Liver (tissue), 9 donors: ENCODE results near the gene TSR1. TPM values are rescaled to one million over a fixed set of nuclear protein-coding genes. Genes with fewer than 3 reads are reported as not detected.

ENCODE experiments used
- DNase-seq: peaks from one replicate; pipeline ENCODE4 v3.0.0-alpha.2; 2017; ENCODE audit warnings: low spot score
- H3K27ac ChIP-seq, 2 donors: one replicate each; pipeline ENCODE4 v1.7.0; 2013; ENCODE audit warnings: inconsistent platforms in 2 of 2, low read length in 2 of 2, control low read depth in 1 of 2, low read depth in 1 of 2, mild to moderate bottlenecking in 1 of 2
- H3K27me3 ChIP-seq, 4 donors: one replicate each; pipeline versions ENCODE4 v1.6.1 to v1.7.0; 2013; ENCODE audit warnings: low read length in 3 of 4, inconsistent platforms in 1 of 4, mild to moderate bottlenecking in 1 of 4, moderate library complexity in 1 of 4; ENCODE audit not compliant: control insufficient read depth in 4 of 4, insufficient read depth in 4 of 4
- H3K36me3 ChIP-seq, 4 donors: one replicate each; pipeline versions ENCODE4 v1.6.1 to v1.7.0; 2013; ENCODE audit warnings: low read length in 3 of 4, mild to moderate bottlenecking in 3 of 4, low read depth in 1 of 4, moderate library complexity in 1 of 4; ENCODE audit not compliant: control insufficient read depth in 4 of 4, insufficient read depth in 3 of 4
- H3K4me1 ChIP-seq, 4 donors: one replicate each; pipeline versions ENCODE4 v1.6.1 to v1.7.0; 2013; ENCODE audit warnings: low read length in 3 of 4, mild to moderate bottlenecking in 3 of 4, moderate library complexity in 1 of 4; ENCODE audit not compliant: control insufficient read depth in 4 of 4, insufficient read depth in 4 of 4
- H3K4me3 ChIP-seq, 3 donors: one replicate each; pipeline versions ENCODE4 v1.6.1 to v1.7.0; 2013; ENCODE audit warnings: low read length in 3 of 3, control low read depth in 1 of 3, low read depth in 1 of 3, mild to moderate bottlenecking in 1 of 3
- H3K9ac ChIP-seq, 2 donors: one replicate each; pipeline ENCODE4 v1.7.0; 2013; ENCODE audit warnings: low read length in 2 of 2, mild to moderate bottlenecking in 2 of 2, moderate library complexity in 2 of 2, control low read depth in 1 of 2, low read depth in 1 of 2
- H3K9me3 ChIP-seq, 4 donors: one replicate each; pipeline versions ENCODE4 v1.6.1 to v1.7.0; 2013; ENCODE audit warnings: low read length in 3 of 4; ENCODE audit not compliant: control insufficient read depth in 4 of 4
- CTCF ChIP-seq: fragments of 150-350 bp; IDR thresholded peaks from 2 replicates; pipeline ENCODE4 v1.5.1; 2017; ENCODE audit warnings: improper control_type of control experiment, low read depth, low read length; ENCODE audit not compliant: missing input control
- EGR1 ChIP-seq, 2 donors: IDR thresholded peaks; 2 replicates each; pipeline ENCODE4 v1.6.1; 2016 to 2018; ENCODE audit warnings: antibody characterized with exemption in 2 of 2, low read depth in 2 of 2
- FOXA2 ChIP-seq: IDR thresholded peaks from 2 replicates; pipeline ENCODE4 v1.6.1; 2016; ENCODE audit warnings: antibody characterized with exemption
- RAD21 ChIP-seq, 2 donors: IDR thresholded peaks; 2 replicates each; pipeline ENCODE4 v1.6.1; 2016; ENCODE audit warnings: antibody characterized with exemption in 2 of 2, mild to moderate bottlenecking in 2 of 2
- TAF1 ChIP-seq: conservative IDR thresholded peaks from 2 replicates; pipeline ENCODE4 v1.6.1; 2016; ENCODE audit warnings: antibody characterized with exemption, mild to moderate bottlenecking
- YY1 ChIP-seq: IDR thresholded peaks from 2 replicates; pipeline ENCODE4 v1.6.1; 2016; ENCODE audit warnings: antibody characterized with exemption, mild to moderate bottlenecking
- WGBS: extraction: QIAGEN DNeasy Blood & Tissue Kit; methylation state at CpG from one replicate; pipeline ENCODE4 v1.1.7; 2013; 5-methylcytosine and 5-hydroxymethylcytosine counted together
- polyA plus RNA-seq, 2 donors: library from polyadenylated mRNA; stranded (reverse) in 1 of 2; unstranded in 1 of 2; fragments of 200-250 nt in 1 of 2; fragments of >200 nt in 1 of 2; fragmentation: Nextera tagmentation in 1 of 2; extraction: Ambion mirVana in 1 of 2; gene quantifications; one replicate each; pipeline versions ENCODE4 v1.2.1 to v1.2.3, GENCODE V29; 2013 to 2015
- total RNA-seq, 2 donors: library from RNA; depleted of rRNA; stranded (reverse); fragments of >200 nt; gene quantifications; one replicate each; pipeline ENCODE4 v1.2.3, GENCODE V29; 2014
- TF ChIP-seq, protein P1 (sequence below): IDR thresholded peaks from 2 replicates; pipeline ENCODE4 v1.6.1; 2016; ENCODE audit warnings: antibody characterized with exemption, mild to moderate bottlenecking
- donor health status: healthy.
- donor health status: healthy.
- donor health status: healthy.
- donor health status: healthy.
- donor health status: healthy.

The TSR1 gene
- total and polyA plus RNA-seq, 4 donors = 6.5 to 27.0 (median 13.8) TPM

DNA sequence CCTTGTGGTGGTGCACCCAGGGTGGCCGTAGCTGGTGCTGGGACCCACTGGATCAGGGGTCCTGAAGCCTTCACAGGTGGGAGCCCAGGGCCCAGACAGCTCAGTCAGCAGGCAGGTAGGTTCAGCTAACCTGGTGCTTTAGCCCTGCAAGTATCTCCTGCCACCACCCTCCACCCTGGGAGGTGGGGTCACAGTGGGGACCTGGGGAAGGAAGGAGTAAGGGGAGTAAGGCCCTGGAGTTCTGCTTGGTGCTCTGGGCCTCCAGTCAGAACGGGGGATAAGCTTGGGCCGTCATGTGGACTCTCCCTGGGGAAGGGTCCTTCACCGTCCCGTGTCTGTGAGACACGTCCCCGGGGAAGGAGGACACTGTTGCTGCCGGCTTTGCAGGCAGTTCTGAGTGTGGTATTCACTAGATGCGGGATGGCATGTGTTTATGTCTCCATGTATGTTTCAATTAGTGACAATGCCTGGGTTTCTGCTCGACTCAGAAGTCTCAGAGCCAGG is 21.7 kb upstream of the TSR1 start:
- TF ChIP-seq, protein P1, sequence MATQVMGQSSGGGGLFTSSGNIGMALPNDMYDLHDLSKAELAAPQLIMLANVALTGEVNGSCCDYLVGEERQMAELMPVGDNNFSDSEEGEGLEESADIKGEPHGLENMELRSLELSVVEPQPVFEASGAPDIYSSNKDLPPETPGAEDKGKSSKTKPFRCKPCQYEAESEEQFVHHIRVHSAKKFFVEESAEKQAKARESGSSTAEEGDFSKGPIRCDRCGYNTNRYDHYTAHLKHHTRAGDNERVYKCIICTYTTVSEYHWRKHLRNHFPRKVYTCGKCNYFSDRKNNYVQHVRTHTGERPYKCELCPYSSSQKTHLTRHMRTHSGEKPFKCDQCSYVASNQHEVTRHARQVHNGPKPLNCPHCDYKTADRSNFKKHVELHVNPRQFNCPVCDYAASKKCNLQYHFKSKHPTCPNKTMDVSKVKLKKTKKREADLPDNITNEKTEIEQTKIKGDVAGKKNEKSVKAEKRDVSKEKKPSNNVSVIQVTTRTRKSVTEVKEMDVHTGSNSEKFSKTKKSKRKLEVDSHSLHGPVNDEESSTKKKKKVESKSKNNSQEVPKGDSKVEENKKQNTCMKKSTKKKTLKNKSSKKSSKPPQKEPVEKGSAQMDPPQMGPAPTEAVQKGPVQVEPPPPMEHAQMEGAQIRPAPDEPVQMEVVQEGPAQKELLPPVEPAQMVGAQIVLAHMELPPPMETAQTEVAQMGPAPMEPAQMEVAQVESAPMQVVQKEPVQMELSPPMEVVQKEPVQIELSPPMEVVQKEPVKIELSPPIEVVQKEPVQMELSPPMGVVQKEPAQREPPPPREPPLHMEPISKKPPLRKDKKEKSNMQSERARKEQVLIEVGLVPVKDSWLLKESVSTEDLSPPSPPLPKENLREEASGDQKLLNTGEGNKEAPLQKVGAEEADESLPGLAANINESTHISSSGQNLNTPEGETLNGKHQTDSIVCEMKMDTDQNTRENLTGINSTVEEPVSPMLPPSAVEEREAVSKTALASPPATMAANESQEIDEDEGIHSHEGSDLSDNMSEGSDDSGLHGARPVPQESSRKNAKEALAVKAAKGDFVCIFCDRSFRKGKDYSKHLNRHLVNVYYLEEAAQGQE = no peak
- TF ChIP-seq CTCF (no peak), RAD21 (IDR thresholded peaks at IDR 0.05) (no peak), EGR1 (IDR thresholded peaks at IDR 0.05; ENCODE audit: low read depth in 2 of 2) (no peak), TAF1 (no peak), FOXA2 (no peak)
- WGBS = 95% methylated on average over 10 of the region's 10 CpGs
- H3K9me3 ChIP-seq = no peaks in the 10 kb centered on the region
- no peak overlapping the region for H3K9ac ChIP-seq
- H3K36me3 ChIP-seq = peaks cover 0 to 7% (median 2%) of the 10 kb centered on the region in 4 donors
- no peak overlapping the region for H3K4me3 ChIP-seq
- H3K27me3 ChIP-seq = no peaks in the 10 kb centered on the region
- no peaks in the 10 kb centered on the region for H3K4me1 ChIP-seq
- DNase-seq = no peak
- H3K27ac ChIP-seq = no peak overlapping the region

DNA sequence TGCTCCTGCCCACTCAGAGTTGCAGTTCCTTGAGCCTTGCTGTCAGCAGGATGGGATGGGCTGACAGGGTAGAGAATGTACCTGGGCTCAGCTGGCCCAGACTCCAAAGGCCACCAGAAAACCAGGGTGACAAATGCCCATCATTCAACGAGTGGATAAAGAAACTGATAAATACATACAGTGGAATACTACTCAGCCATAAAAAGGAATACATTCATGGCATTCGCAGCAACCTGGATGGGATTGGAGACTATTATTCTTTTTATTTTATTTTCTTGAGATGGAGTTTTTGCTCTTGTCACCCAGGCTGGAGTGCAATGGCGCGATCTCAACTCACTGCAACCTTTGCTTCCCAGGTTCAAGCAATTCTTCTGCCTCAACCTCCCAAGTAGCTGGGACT is 21.0 kb upstream of the TSR1 start:
- no peaks in the 10 kb centered on the region for H3K27me3 ChIP-seq
- H3K36me3 ChIP-seq = peaks cover 0 to 3% (median 1%) of the 10 kb centered on the region in 4 donors
- peaks cover 0 to 1% (median 0%) of the 10 kb centered on the region in 4 donors for H3K4me1 ChIP-seq
- TF ChIP-seq YY1 (no peak), CTCF (no peak)
- TF ChIP-seq, protein P1 = no peak
- no peak overlapping the region for H3K9ac ChIP-seq
- DNase-seq = no peak
- H3K4me3 ChIP-seq = no peak overlapping the region
- H3K9me3 ChIP-seq = no peaks in the 10 kb centered on the region
- no peak overlapping the region for H3K27ac ChIP-seq
- 98% methylated on average over 4 of the region's 4 CpGs for WGBS
